Glomerular visceral epithelial cell (primary cell): ENCODE measurements around the gene TENT5A.
"Not testable (repeated sequence)": the region's sequence is repeated elsewhere in the genome, so short reads cannot be mapped to it uniquely, and the experiment has no call there.

Source experiments
- DNase-seq: peaks from one replicate; pipeline ENCODE4 v3.0.0-alpha.2; 2016; ENCODE audit errors: extremely low spot score

Gene TENT5A

GRCh38 chr6:81750681-81751387 is 1.6 kb downstream of the TENT5A start:
- DNase-seq = no peak

DNA sequence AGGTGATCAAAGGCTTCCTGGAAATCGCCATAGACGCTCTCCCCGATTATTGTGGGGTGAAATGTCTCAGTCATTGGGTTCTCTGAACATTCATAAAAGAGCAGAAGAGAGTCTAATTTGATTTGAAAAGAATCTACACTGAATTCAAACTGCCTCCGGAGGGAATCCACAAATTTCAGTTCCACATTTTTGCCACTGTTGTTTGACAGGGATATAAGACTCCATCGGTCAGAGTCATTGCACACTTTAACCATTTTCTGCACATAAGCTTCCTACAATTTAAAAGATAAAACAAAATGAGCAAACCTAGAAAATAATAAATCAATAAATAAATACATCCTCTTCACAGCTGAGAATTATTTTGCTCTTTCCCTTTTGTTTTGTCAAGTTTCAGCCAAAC is 2.3 kb downstream of the TENT5A start:
- no peak for DNase-seq

GRCh38 chr6:81749707-81750106 is 2.8 kb downstream of the TENT5A start:
- no peak for DNase-seq

GRCh38 chr6:81748994-81749393 is 3.5 kb downstream of the TENT5A start:
- no peak for DNase-seq

GRCh38 chr6:81747327-81747726 is 5.2 kb downstream of the TENT5A start:
- no peak for DNase-seq

- no peak for DNase-seq
Measured at GRCh38 chr6:81744131-81744530, 8.3 kb downstream of the TENT5A start.

DNA sequence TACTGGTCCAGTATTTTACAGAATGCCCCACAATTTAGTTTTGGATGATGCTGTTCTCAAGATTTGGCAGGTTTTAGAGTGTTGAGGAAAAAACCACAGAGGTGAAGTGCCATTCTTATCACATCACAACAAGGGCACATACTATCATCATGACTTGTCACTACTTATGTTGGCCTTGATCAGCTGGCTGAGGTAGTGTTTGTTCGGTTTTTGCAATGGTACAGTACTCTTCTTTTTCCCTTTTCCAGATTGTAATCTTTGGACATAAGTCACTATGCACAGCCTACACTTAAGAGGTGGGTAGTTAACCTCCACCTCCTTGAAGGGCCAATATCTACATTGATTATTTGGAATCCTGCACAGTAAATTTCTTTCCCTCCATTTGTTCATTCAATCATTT is 8.8 kb downstream of the TENT5A start:
- DNase-seq = no peak

DNA sequence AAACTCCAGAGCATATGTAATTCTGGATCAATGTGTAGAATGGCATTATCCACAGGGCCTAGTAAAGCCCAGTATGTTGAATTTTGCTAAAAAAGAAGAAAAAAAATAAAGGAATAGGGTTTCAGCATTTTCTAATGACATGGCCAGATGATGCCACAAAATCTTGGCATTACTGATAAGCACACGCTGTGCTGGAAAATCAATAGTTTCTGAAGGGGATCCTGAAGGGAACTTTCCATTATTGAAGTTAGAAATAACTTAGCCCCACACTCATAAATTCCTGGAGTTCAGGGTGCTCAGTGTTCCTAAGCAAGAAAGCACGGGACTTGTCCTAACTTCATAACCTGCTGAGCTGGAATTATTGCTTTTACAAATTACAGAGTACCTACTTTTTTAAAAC is 10.8 kb downstream of the TENT5A start:
- no peak for DNase-seq

DNA sequence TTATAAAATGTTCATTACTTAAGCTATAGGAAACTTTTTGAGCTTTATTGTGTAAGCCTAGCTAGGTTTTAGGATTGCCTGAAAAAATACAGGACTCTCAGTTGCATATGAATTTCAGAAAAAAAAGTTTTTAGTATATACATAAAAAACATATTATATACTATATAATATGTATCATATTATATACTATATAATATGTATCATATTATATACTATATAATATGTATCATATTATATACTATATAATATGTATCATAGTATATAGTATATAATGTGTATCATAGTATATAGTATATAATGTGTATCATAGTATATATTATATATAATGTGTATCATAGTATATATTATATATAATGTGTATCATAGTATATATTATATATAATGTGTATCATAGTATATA is 11.9 kb downstream of the TENT5A start:
- not testable (repeated sequence) for DNase-seq

DNA sequence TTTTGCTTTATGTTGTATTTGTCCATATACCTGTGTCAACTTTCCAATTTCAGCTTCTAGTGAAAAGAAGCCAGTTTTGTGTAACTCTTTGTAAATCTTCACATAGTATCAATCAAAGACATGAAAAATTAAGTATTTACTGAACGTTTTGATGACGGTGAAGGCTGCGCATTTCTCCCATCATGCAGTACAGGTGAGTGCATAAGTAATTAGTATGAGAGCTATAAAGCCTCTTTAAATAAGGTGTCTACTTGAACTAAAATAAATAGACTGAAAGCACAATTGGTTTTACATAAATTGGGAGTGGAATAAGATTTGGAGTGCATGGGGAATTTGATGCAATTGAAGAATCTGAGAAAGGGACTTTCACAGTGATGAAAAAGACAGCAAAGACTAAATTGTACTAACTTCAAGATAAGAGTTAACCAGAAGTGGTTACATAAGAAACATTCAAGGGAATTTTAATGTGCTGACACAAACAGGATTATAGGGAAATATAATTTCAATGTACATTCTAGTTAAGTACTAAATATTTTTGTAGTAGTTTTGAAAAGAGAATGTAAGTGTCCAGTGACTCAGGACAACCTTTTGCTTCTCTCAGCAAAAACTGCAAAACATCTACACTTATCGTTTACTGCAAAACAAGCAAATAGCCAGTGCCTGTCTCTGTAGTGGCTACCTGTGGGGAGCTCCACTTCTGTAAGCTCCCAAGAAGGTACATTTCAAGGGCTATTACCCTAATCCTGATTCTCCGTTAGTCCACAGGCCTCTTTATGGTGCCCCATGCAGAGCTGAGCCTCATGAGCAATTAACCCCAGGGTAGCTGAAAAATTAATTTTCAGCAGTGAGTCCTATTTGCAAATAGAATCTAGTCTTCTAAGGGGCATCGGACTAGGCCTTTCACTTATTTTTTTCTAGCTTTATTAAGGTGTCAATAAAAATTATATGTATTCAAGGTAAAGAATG is 13.0 kb downstream of the TENT5A start:
- DNase-seq = no peak

DNA sequence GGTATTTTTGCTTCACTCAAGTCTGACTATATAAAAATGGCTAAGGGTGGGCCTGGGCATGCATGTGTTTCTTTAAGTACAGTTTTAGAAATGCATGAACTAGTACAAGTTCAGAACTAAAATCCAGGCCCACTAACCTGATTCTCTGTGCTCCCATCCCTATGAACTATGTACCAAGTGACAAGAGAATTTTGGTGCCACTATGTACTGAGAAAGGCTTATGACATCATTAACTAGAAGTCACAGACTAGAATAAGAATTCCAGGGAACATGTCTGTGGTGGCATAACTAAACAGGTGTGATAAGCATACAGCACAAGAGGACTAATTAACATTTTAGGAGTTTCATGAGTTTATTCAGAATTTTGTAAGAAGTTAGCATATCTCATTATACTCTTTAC is 16.1 kb downstream of the TENT5A start:
- DNase-seq = no peak

DNA sequence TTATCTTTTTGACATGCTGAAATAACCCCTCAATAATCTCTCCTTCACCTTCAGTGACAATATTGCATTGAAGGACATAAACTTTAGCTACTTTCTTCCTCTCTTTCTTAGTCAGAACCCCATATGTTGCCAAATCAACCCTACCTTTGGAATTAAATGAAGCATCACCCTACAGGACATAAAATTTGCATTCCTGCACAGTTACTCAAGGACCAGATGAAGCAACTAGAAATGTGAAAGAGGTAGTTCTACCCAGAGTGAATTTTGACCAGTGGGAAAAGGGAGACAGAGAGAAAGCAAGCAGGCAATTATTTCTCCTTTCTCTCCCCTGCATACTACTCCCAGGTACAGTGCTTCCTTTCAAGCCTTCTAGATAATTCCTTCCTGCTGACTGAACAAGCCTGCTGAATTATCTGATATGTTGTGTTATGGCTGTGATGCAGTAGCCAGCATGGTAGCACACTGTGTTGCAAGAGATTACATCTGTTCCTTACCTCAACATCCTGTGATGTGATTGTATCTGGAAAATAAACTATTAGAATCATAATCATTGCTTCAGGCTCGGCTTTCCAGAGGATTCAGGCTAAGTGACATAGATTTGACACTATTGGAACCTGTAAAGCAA is 16.6 kb downstream of the TENT5A start:
- no peak for DNase-seq

GRCh38 chr6:81734500-81735150 is 17.9 kb downstream of the TENT5A start:
- no peak for DNase-seq

DNA sequence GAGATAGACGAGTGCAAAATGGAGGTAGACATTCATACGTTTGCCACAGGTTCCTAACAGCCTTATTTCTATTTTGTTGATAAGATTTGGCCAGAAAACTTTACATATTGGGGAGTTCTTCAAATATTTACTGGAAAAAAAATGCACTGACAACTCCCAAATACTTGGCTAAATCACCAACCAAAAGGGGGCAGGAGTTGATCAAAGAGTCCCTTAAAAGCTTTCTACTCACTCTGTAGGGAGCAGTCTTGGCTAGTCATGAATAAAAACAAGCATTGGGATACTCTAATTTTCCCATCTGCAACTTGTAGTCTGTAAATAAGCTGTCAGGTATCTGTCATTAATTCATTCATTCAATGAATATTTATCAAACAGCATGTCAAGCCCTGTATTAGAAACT is 18.4 kb downstream of the TENT5A start:
- no peak for DNase-seq

- peak; percentile 15 for DNase-seq
Measured at GRCh38 chr6:81731814-81732213, 20.7 kb downstream of the TENT5A start.

GRCh38 chr6:81727876-81728517 is 24.5 kb downstream of the TENT5A start:
- no peak for DNase-seq

DNA sequence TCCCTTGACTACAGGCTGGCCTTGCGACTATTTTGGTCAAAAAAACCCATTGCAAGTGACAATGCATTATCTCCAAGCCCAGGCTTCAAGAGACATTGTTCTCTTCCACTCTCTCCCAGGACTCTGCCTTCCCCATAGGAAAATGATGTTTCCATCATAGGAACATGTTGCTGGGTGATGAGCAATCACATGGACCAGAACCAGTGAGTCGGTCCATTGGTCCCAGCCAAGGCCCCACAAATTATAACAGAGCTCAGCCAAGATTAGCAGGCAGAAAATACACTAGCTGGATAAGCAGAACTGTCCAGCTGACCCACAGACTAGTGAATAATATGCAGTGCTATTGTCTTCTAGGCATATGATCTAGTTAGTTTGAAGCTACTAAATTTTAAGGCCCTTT is 27.4 kb downstream of the TENT5A start:
- DNase-seq = no peak

DNA sequence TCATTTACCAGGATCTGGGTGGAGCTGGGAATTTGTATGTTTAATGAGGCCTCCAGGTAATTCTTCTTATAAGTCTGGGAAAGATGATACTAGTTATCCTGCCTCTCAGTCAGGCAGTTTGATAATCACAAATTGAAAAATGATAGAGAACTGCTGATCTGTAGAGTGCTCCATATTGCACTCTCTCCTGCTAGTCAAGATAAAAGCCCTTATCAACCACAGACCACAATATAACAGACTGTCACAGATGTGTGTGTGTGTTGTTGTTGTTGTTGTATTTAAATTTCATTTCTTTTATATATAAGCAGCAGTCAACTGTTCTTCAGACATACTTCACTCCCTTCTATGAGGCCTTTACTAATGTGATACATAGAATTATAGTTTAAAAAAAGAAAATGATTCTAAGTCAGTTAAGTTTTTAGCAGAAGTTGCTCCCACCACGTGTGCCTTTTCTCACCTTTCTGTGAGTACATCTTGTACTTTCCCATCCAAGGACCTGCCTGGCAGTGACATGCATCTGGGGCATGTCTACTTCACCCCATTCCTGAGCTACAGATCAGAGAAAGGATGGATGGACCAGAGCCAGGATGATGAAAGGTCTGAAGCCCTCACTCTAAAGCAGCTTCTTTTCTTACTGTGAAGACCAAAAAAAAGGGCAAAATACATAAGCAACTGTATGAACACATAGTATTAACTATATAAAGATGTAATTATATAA is 29.8 kb downstream of the TENT5A start:
- DNase-seq = no peak

DNA sequence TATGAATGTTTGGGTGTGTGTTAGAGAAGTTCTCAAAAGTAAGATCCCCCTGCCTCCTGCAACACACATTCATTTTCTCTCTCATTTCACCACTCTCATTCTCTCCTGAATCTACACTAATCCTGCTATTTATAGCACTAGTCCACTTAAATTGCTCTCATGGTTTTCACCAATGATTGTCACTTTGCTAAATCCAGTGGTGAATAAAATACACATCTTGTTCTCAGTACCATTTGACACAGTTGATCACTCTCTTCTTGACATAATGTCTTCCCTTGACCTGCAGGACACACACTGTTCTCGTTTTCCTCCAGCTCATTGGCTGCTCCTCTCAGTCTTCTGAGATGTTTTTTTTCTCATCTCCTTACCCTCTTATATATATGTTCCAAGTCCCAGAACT is 32.1 kb downstream of the TENT5A start:
- DNase-seq = no peak

DNA sequence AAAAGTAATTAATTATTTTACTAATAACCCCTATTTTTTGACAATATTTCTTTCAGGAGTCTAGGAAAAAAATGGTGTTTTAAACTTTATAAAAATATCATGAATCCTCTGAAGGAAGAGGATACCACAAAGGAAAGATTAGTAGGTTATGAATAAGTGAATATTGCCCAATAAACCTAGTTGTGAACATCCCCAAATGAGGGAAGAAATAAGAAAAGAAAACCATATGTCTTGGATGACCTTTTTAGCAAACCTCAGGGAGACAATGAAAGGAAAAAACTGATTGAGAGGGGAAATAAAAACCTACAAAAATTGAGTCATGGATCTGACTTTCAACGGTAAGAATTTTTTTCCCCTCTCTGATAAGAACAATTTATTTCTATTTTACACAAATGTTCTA is 34.4 kb downstream of the TENT5A start:
- DNase-seq = no peak

DNA sequence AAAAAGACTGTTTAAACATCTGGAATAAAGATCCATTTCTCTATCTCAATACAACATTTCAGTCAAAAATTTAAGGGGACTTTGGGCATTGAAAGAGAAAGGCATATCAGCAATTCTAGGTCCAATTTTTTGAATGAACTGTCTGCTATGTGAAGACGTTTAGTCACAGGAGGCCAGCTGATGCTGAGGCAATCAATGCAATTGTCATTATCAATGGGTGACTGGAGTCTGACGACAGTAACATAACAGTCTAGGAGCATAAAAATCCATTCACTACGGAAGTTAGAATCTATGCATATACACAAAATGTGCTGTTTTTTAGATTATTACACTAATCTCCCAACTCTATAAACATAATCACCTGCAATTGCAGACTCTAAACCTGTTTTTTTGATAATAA is 37.8 kb downstream of the TENT5A start:
- DNase-seq = no peak
